NCI-H2227 (cell line): ENCODE measurements around the gene SLC6A8.
"Not testable (repeated sequence)": the region's sequence is repeated elsewhere in the genome, so short reads cannot be mapped to it uniquely, and the experiment has no call there.

ENCODE experiments used
- DNase-seq: peaks from one replicate; lab custom pipeline; 2025; ENCODE audit not compliant: unreplicated experiment; lab: John Stamatoyannopoulos, UW

The SLC6A8 gene

DNA sequence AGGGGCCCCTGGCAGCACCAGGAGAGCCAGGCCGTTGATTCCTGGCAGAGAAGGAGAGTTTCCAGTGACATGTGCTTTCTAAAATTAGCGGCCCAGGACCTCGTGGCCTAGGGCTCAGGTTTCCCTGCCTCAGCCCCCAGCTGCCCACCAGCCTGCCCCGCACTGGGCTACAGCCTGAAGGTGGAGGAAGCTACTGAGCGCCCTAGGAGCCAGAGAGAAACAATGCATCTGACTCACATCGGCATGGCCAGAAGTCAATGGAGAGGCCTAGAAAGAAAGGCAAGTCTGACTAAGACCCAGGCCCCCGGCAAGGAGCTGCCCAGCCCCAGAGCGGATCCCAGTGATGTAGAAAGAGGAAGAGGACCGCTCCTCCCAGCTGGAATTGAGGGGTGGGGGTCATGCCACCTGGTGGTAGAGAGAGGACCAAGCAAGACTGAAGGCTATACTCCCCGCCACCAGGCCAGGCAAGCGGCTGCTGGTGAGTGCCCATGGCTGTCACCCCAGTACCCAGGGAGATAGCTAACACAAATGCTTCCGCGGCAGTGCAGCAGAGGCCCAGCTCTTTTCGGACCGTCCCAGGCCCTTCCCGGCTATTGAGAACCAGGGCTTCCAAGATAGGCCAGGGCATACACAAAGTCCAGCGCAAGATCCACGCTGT is 17.8 kb downstream of the SLC6A8 start:
- not testable (repeated sequence) for DNase-seq

DNA sequence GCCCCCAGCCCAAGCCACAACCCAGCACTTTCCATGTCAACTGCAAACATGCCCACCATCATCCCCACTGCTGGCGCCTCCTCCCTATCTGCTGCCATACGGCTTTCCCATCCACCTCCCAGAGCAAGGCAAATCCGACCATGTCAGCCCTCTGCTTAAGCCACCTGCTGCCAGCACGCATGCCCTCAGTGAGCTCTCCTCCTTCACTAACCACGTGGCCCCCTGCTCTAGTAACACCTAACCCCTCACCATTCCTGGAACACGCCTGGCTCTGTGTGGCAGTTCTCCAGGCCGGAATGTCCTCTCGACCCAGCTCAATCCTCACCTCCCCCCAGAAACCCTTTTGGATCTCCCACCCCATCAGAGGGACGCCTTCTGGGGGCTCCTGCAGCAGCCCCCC is 19.1 kb downstream of the SLC6A8 start:
- no peak for DNase-seq

DNA sequence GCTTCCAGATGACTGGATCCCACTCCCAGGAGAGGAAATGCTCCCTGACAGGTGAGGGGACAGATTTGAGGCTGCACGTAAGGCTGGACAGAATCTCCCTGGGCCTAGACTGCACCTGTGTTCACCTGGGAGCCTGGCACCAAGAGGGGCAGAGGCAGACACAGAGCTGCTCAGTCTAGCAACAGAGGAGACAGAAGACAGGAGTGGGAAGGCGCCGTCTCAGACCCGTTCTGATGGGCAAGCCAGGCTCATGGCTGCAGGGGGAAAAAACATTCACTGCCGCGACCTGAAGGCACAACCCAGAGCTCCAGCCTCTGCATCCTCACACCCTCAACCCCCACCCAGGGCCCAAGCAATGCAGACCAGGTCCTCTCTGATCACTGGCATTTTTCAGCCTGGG is 19.7 kb downstream of the SLC6A8 start:
- no peak for DNase-seq

DNA sequence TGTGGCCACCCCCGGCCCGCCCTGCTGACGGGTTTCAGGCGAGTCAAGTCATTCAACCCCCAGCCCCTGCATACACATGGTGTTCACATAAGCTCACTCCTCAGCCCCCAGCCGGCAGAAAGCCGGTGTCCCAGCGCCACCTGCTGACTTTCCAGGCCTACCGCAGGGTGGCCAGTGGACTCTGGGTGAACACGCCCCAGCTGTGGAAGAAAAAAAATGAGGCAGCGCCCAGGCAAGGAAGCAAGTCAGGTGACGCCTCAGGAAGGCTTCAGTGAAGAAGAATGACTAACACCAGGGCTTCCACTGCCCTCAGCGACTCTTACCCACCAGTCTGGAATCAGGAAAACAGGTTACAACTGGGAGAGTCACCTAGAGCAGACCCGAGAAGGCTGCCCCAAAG is 20.7 kb downstream of the SLC6A8 start:
- DNase-seq: peak; percentile 87

DNA sequence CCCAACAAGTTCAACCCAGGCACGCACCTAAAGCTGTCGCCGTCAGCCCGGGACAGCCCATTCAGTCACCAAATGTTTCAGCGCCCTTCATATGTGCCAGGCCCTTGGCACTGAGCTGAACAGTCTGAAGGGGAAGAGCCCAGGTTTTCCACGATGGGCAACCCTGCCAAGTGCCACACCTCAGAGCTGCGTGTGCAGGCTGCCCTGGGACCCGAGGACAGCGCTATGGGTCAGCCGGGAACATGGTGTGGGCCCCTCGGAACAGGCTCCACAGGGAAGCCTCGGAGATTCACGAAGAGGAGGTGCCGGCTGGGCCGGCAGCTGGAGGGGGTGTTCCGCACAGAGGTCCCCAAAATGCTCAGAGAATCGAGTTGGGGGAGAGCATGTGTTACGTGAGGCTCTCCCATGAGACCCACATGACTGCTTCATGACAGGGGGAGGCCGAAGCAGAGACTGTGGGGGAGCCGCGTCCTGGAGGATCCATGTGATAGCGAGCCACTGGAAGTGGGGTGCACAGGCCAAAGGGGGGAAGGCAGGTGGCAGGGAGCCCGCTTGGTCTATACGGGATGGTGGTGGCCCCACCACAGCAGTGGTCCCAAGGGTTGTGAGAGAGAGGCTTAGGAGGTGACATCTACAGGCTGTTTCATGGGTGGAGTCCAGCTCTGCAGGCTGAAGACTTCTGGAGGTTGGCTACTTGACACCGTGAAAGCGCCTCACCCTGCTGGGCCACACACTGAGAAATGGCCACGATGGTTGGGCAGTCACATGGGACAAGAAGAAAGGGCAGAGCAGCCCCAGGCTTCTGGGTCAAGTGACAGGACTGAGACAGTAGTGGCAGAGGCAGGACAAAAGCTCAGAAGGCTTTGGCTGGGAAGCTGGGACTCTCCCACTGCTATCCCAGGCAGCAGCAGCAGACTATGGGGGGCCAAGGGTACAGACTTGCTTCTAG is 22.3 kb downstream of the SLC6A8 start:
- no peak for DNase-seq

DNA sequence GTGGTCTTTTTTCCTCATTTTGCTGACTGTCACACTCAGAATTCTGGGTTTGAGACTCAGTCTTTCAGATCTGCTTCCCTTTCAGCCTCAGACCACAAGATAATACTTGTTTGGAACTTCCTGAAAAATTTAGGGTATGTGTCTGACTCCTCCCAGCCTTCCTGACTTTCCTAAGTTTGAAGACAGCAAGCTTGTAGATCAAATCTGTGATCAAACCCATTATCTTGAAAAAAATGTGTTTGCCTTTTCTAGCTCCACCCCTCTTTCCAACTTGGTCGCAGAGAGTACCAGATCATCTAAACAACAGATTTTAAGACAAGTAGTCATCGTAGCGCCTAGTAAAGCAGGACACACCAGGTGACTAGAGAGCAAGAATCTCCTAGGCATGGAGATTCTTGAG is 26.5 kb downstream of the SLC6A8 start:
- no peak for DNase-seq

DNA sequence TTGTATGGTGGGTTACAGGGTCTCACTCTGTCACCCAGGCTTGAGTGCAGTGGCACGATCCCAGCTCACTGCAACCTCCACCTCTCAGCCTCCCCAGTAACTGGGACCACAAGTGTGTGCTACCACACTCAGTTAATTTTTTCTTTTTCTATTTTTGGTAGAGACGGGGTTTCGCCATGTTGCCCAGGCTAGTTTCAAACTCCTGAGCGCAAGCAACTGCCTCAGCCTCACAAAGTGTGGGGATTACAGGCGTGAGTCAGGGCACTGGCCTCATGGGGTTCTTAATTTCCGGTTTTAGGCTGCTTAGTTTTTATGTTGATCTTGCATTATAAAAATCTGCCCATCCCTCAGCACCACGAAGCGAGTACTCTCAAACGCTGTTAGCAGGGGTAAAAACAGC is 29.7 kb downstream of the SLC6A8 start:
- DNase-seq: no peak

DNA sequence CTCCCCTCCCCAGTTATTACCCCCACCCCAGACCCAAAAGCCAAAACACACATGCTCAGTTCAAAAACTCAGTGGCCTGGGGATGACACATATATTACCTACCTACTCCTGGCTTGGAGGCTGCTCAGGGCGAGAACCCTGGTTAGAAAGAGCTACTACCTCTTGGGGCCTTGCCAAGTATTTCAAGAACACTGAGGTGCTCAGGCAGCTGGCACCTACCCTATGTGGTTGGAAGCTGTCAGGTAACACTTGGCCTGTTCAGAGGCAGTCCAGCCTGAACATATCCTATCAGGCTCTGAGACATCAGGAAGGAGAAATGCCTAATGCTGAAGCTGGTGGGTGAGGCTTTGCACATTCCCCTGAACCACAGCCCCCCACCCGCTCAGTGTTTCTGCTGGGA is 31.5 kb downstream of the SLC6A8 start:
- DNase-seq: no peak

DNA sequence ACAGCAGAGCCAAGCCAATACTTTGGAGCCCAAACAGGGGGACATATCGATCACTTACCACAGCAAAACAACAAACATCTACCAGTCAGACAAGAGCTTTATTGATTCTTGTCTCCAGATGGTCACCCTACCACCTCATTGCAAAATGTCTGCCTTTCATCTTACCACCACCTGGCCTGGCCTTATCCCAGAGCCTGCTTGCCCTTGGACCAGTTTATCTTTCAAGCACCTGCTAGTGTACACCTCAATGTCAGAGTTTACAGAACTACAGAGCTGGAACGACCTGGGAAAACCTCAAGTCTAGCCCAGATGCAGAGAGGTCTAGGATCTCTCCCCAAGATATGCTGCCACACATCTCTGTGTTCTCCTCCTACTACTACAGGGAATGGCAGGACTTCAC is 32.0 kb downstream of the SLC6A8 start:
- no peak for DNase-seq

DNA sequence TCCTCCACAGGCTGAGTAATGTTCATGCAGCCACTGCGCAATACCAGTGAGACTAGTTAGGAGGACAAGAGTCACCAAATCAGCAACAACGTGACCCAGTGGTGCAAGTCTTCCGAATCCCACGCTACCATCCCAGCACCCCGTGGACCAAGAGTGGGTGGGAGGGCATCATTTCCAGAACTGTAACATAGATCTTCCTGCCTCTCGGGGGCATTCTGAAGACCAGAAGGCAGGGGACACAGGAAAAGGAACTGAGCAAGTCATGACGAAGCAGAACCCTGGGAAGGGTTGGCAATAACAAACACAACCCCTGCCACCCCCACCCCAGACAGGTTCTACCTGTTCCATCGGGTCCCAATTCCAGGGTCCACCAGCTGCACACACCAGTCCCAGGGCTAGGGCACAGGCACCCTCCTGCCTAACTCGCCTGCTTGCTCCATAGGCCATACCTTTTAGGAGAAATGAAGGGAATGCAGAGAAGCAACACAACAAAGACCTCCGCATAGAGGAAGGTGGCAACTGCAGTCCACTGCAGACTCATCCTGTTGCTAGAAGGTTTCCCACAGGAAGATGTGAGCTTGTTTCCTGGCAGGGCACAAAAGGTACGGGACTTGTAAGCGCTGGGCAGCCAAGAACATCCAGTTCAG is 35.1 kb downstream of the SLC6A8 start:
- no peak for DNase-seq

DNA sequence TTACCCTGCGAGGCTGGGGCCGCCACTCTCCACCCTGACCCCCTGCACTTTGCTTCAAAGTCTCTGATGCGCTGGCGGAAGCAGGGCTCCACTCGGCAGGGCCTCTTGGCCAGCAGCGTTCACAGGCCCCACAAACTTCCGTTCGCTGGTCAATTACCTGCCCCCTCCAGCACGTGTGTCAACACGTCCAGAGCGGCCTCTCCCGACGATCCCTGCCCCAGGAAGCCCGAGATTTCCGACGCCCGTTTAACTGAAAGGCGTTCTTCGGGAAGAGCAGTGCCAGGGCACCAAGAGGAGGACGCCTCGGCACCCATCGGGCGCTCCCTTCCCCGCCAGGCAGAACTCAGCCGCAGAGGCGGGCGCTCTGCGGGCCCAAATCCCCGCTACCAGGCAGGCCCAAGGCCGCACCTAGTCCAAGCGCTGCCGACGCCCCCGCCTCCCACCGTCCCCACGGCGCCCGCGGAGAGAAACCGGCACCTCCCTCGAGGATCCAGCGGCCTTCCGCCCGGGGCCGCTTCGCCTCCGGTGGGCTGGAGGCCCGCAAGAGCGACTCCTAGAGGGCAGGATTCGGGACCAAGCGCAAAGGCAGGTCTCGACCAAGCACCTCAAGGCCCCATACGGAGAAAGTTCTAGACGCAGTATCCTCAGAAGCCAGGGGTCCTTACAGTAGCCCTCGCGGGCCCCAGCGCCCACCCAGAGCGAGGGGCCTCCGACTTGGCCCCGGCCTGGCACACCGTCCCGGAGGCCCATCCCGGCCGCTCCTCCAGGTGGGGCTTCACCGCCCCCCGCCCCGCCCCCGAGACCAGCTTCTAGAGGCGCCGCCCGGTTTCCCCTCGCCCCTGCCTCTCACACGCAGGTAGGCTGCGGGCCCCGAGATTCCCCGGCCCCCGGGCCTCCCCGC is 35.9 kb downstream of the SLC6A8 start:
- peak; percentile 84 for DNase-seq

DNA sequence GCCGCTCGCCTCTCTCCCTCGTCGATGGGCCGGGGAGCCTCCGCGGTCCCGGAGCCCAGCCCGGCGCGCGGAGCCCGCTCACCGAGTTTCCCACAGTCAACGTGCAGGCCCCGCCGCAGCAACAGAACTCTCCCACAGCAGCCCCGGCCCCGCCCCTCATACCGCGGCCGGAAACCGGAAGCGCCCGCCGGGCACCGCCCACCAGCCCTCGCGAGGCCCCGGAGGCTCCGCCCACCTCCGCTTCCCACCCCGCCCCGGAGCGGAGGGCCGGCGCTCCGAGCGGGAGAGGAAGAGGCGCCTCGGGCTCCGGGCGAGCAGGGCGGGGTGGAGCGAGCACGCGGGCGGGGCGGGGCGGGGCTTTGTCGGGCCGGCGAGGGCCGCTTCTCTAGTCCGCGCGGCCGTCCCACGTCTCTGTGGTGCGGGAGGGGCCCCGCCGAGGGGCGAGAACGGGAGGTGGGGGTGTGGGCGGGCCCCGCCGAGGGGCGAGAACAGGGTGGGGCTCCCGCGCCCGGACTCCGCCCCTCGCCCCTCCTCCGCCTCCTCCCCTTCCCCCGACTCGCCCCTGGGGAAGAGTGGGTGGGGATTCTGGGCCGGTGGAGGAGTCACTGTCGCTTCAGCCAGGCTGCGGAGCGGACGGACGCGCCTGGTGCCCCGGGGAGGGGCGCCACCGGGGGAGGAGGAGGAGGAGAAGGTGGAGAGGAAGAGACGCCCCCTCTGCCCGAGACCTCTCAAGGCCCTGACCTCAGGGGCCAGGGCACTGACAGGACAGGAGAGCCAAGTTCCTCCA is 36.7 kb downstream of the SLC6A8 start, which contains the start of the genes ABCD1 and BCAP31:
TSS of gene ABCD1 (plus strand) at position 605 of the 787 bp plus-strand sequence. CDS start 411 bp downstream, outside the sequence.
TSS of gene BCAP31 (minus strand) at position 136 of the 787 bp plus-strand sequence. CDS start 1,143 bp downstream, outside the sequence.
- peak; percentile 98 for DNase-seq

DNA sequence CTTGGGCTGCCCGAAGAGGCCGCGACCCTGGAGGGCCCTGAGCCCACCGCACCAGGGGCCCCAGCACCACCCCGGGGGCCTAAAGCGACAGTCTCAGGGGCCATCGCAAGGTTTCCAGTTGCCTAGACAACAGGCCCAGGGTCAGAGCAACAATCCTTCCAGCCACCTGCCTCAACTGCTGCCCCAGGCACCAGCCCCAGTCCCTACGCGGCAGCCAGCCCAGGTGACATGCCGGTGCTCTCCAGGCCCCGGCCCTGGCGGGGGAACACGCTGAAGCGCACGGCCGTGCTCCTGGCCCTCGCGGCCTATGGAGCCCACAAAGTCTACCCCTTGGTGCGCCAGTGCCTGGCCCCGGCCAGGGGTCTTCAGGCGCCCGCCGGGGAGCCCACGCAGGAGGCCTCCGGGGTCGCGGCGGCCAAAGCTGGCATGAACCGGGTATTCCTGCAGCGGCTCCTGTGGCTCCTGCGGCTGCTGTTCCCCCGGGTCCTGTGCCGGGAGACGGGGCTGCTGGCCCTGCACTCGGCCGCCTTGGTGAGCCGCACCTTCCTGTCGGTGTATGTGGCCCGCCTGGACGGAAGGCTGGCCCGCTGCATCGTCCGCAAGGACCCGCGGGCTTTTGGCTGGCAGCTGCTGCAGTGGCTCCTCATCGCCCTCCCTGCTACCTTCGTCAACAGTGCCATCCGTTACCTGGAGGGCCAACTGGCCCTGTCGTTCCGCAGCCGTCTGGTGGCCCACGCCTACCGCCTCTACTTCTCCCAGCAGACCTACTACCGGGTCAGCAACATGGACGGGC is 37.5 kb downstream of the SLC6A8 start:
- no peak for DNase-seq

DNA sequence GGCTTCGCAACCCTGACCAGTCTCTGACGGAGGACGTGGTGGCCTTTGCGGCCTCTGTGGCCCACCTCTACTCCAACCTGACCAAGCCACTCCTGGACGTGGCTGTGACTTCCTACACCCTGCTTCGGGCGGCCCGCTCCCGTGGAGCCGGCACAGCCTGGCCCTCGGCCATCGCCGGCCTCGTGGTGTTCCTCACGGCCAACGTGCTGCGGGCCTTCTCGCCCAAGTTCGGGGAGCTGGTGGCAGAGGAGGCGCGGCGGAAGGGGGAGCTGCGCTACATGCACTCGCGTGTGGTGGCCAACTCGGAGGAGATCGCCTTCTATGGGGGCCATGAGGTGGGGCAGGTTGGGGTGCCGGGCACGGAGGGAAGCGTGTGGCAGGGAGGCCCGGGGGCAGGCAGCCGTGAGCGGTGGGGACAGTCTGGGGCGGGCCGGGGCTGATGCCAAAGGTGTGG is 38.1 kb downstream of the SLC6A8 start:
- no peak for DNase-seq

DNA sequence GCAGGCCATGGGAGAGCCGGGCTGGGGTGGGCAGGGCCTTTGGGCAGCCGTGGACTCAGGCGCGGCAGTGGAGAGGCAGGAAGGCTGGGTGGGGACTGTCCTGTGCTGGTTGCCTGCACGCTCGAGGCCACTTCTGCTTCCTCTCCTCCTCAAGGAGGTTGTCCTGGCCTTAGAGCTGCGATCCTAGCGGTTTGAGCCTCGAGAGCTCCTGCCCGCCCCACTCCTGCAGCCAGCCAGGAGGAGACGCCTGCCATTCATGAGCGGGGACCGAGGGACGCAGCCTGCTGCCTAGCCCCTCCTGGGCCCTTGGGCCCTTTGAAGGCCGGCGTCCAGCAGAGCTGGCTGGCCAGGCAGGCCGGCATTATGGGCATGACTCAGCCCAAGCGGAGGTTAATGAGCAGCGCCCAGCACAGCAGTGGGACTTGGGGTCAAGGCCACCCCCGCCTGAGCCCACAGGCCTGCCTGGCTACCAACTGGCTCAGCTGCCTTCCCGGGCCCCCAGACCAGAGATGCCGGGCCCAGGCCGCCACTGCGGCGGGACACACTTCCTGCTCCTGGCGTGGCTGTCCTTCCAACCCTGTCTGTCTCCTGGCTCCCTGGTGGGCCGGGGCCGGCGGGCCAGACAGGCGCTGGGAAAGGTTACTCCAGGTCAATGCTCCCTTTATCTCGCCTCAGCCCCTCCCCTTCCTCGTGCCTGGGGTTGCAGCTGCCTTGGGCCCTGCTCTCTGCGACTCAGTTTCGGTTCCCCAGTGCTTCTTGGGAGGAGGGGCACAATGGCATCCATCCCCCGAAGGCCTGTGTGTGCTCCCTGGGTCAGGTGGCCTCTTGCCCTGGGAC is 38.8 kb downstream of the SLC6A8 start:
- DNase-seq: peak; percentile 20

DNA sequence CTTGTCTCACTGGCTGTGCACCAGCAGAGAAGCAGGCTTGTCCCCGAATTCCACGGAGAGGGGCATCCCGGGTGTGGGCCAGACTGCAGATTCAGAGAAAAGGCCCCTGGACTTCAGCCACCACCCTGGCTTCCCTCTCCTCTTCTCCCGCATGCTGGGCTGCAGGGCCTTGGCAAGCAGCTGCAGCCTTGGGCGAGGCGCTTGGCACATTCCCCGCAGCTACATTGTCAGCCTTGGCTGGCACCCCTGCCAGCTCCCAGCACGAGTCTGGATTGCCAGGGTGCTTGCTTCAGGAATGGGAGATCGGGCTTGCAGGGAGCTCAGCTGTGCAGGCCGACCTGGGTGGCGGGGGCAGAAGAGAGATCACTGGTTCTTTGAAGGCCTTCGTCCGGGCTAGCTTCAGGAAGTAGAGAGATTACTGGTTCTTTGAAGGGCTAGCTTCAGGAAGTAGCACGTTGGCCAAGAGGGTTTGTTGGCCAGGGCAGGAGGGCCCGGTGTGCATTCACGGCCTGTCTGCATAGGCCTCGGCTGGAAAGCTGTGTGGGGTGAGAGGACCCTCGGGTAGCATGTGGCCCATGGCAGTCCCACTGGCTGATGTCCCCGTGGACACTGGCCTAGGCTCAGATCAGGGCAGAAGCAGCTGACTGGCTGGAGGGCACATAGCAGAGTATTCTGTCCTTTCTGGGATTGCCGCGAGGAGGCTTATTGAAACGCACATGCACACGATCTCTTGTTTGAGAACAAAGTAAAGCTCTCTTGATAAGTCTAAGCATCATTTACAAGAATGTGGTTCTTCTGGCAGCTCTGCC is 39.6 kb downstream of the SLC6A8 start:
- no peak for DNase-seq

DNA sequence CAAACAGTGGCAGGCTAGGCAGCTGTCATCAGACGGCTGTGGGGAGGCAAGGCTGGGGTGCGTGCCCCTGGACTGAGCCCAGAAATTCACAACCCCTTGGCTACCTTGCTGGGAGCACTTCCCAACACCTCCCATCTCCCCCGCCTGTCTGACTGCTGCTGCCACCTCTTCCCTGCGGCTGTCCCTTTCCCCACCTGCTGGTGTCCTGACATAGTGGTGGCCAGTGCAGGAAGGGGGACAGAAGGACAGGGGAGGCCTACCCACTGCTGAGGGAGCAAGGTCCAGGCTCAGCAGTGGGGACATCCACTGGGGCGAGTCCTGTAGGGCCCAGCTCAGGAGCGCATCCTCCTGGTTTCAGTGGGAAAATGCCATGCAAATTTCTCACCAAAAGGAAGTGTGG is 40.4 kb downstream of the SLC6A8 start:
- DNase-seq: no peak
